ENCODE measurements around the gene GON7.

DNA sequence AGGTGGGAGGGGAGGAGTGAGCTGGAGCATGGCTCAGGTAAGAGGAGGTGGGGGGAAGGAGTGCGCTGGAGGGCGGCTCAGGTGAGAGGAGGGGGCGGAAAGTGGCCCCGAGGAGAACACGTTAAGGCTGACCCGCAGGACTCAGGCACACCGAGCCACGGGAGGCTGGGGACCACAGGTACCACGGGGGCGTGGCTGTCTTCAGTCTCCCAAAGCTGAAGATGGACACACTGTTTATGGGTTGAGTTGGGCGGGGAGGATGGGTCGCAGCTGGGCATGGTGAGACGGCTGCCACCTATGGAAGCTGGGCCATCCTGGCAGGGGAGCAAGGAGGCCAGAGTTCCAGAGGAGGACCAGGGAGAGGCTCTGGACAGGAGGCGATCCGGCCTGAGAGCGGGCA lies 23.7 kb upstream of the GON7 start:
- TF ChIP-seq, protein P1, sequence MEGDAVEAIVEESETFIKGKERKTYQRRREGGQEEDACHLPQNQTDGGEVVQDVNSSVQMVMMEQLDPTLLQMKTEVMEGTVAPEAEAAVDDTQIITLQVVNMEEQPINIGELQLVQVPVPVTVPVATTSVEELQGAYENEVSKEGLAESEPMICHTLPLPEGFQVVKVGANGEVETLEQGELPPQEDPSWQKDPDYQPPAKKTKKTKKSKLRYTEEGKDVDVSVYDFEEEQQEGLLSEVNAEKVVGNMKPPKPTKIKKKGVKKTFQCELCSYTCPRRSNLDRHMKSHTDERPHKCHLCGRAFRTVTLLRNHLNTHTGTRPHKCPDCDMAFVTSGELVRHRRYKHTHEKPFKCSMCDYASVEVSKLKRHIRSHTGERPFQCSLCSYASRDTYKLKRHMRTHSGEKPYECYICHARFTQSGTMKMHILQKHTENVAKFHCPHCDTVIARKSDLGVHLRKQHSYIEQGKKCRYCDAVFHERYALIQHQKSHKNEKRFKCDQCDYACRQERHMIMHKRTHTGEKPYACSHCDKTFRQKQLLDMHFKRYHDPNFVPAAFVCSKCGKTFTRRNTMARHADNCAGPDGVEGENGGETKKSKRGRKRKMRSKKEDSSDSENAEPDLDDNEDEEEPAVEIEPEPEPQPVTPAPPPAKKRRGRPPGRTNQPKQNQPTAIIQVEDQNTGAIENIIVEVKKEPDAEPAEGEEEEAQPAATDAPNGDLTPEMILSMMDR (IDR thresholded peaks at IDR 0.05) = no peak
- TF ChIP-seq POLR2A (IDR thresholded peaks at IDR 0.05) = no peak
